NCI-H2029 treated with DMSO at 0.1 percent for 48 hours (cell line): ENCODE measurements around the gene FBXO11.

Experiments used
- DNase-seq: peaks from one replicate; lab custom pipeline; 2025; lab: John Stamatoyannopoulos, UW

The FBXO11 gene

GRCh38 chr2:47849368-47849767 lies 56.9 kb downstream of the FBXO11 start:
- no peak for DNase-seq

DNA sequence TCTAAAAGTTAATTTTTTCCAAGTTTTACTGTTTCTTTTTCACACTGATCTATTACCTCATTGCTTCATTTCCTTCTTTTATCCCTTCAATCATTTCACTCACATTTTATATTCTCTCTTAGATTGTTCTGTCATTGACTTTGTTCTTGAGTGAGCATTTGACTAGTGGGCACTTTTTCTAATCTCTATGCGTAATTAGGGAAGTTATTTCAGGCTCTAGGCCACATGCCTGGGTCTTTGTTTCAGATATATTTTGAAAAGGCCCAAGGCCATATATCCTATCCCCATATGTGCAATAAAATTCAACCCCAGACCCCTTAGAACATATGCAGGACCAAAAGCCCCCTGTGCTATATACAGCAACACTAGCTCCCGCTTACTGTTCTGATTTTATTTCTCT lies 62.1 kb downstream of the FBXO11 start:
- DNase-seq, result no peak

- DNase-seq, result no peak
Observed at GRCh38 chr2:47843407-47843806, 62.9 kb downstream of the FBXO11 start.

DNA sequence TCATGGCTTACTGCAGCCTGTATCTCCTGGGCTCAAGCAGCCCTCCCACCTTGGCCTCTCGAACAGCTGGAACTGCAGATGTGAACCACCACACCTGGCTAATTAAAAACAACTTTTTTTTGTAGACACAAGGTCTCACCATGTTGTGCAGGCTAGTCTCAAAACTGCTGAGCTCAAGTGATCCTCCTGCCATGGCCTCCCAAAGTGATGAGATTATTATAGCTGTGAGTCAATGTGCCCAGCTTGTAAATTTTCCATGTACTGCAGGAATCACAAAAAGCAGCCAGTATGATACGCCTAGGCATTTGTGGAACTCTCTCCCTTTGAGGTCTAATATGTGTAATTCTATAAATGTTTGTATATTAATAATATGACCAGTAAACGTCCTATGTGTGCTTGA lies 63.5 kb downstream of the FBXO11 start:
- DNase-seq, result no peak

GRCh38 chr2:47838686-47839085 lies 67.6 kb downstream of the FBXO11 start:
- DNase-seq, result no peak

DNA sequence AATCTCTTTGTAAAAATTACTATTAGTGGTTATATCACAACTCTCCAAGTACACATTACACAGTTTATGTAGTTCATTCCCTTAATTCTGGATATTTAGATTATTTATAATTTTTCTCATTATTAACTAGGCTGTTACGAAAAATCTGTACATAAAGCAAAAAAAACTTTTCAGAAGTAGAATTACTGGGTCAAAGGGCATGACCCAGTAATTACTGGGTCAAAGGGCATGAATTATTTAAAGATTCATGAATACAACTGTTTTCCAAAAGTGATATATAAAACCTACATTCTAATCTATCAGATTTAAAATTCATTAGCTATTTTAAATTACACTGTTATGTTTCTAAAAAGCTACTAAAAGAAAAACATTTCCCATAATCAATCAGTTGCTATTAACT lies 68.0 kb downstream of the FBXO11 start:
- DNase-seq, result no peak

DNA sequence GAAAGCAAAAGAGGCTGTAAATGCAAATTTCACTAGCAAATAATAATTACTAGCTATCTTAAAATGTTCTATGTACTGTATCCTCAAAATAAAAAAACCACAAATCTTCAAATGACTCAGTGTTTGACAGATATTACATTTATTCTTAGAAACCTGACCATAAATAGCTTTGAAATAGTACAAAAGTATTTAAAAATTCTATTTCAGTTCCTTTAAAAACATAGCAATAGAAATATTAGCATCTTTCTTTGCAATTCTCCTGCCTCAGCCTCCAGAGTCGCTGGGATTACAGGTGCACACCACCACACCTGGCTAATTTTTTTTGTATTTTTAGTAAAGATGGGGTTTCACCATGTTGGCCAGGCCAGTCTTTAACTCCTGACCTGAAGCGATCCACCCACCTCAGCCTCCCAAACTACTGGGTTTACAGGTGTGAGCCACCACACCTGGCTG lies 72.8 kb downstream of the FBXO11 start:
- DNase-seq, result no peak

GRCh38 chr2:47822518-47822917 lies 83.8 kb downstream of the FBXO11 start:
- DNase-seq, result no peak

GRCh38 chr2:47819834-47820233 lies 86.5 kb downstream of the FBXO11 start:
- DNase-seq, result no peak

DNA sequence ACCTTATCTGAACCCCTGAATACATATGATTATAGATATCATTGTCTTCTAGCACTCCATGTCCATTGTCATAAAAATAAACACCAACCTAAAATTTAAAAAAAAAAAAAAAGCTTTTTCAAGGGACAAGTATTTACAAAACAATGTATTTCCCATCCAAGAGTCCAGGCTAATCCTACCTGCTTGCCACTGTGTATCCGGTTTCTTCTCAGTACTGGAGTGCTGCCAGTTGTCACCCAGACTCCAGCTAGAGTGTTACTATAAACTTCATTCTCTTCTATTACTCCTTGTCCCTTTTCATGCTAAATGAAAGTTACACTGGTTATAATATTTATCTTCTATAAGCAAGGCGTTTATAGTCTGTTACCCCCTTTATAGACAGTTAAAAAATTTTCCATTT lies 87.5 kb downstream of the FBXO11 start:
- peak; percentile 17 for DNase-seq

DNA sequence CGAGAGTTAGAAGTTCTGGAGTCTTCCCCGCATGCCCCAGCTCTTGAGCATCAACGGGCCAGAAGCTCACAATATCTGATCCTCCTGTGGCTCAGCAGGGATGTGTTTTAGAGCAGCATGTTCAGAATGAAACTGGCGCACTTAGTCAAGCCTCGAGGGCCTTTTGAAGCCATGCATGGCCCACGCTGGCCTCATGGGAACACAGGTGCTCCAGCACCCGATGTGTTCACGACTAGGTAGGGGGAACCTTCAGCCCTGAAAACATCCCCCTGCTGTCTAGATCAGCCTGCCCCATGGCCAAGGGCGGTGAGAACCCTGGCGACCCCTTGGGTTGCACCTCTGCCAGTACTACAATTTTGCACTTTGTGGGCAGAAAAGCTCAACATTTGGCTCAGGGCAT lies 90.5 kb downstream of the FBXO11 start:
- no peak for DNase-seq

GRCh38 chr2:47811668-47812067 lies 94.6 kb downstream of the FBXO11 start:
- peak; percentile 17 for DNase-seq

DNA sequence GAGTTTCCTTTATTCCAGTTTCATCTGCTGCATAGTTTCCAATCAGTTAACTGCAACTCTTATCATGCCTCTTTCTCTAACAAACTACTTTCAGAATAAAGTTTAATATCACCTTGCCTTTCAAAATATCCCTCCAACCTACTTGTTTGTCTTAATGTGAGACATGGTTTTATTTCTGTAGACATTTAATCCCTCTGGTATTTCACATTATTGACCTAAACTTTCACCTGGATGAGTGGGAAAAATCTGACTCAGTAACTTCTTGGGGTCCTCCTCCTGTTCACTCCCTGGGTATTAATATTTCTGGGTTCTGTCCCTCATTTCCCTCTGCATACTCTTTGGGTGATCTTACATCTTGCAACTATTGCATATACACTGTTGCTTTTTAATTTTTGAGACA lies 95.4 kb downstream of the FBXO11 start:
- DNase-seq, result no peak

DNA sequence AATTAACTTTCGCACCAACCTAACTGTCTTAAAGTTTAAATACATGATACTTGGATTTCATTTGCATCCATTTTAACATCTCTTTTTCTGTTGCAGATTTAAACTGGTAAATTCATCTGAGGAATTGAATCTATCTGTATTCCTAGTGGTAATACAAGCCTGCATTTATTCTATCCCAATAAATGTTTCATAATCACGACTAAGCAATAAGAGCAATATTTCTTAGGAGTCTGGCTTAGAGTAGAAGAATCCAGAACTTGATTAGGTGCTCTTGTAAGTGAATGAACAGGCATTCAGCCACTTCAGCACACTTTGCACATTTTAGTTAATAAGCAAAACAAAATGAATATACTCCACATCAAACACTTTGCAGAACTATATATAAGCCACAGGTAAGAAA lies 96.4 kb downstream of the FBXO11 start:
- DNase-seq, result no peak

DNA sequence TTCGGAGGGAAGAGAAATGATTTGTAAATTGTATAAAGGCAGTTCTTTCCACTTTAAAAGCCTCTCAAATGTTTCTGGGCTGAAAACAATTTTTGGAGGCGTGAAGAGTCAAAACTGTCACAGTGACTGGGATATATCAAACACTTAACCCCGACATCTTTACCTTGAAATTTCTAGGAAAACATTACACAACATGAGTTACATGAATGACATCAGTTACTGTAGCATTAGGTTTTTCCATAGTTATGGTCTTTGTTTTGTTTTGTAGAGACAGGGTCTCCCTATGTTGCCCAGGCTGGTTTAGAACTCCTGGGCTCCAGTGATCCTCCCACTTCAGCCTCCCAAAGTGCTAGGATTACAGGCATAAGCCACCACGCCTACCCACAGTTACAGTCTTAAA lies 97.7 kb downstream of the FBXO11 start:
- no peak for DNase-seq

DNA sequence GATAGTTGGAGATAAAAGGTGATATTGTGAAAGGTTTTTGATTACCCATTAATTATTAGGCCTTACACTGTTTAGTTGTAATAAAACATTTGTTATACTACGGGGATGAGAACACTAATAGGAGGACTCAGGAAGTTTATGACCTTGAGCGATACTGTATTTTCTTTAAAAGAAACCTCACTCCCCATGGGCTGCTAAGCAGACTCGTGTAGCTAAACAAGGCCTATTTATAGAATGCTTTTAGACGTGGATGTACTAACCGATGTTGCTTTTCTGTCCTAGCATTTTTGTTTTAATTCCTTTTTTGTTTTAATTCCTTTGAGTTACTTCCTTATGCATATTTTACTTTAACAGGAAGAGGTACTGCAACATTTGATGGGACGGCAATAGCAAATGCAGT lies 100.4 kb downstream of the FBXO11 start:
- DNase-seq, result no peak

DNA sequence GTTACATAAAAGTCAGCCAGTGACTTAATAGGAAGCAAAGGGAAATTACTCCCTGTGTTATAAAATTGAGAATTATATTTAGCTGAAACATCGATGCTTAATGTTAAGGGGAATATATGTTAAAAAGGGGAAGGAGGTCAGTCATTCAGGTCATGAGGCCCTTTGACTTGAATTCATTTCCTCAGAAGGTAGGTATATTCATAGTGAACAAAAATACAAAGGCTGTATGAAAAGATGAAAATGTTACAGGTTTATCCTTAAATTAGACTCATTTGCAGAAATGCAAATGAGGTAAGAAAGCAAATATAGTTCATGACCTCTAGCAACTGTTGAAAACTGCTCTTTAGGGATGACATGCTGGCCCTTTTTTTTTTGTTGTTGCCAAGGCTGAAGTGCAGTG lies 102.5 kb downstream of the FBXO11 start:
- no peak for DNase-seq

- no peak for DNase-seq
Observed at GRCh38 chr2:47803363-47803762, 102.9 kb downstream of the FBXO11 start.

DNA sequence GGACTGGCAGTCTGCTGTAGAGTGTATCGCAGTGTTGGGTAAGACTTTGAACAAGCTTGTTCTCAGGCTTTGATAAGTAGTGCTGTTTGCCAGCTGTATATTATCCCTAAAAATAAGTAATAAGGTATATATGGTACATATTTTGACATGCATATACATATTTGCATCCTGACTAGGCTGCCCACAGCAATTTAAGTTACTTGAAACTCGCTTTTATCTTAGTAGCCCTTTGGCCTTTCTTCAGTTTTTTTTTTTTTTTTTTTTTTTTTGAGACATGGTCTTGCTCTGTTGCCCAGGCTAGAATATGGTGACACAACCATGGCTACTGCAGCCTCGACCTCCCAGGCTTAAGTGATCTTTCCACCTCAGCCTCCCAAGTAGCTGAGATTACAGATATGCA lies 105.2 kb downstream of the FBXO11 start:
- no peak for DNase-seq

DNA sequence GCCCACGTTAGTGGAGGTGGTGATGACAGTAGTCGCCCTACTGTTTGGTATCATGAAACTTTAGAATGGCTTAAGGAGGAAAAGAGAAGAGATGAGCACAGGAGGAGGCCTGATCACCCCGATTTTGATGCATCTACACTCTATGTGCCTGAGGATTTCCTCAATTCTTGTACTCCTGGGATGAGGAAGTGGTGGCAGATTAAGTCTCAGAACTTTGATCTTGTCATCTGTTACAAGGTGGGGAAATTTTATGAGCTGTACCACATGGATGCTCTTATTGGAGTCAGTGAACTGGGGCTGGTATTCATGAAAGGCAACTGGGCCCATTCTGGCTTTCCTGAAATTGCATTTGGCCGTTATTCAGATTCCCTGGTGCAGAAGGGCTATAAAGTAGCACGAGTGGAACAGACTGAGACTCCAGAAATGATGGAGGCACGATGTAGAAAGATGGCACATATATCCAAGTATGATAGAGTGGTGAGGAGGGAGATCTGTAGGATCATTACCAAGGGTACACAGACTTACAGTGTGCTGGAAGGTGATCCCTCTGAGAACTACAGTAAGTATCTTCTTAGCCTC lies 107.2 kb downstream of the FBXO11 start:
- DNase-seq, result no peak

DNA sequence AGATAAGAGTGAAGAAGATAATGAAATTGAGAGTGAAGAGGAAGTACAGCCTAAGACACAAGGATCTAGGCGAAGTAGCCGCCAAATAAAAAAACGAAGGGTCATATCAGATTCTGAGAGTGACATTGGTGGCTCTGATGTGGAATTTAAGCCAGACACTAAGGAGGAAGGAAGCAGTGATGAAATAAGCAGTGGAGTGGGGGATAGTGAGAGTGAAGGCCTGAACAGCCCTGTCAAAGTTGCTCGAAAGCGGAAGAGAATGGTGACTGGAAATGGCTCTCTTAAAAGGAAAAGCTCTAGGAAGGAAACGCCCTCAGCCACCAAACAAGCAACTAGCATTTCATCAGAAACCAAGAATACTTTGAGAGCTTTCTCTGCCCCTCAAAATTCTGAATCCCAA lies 107.7 kb downstream of the FBXO11 start:
- no peak for DNase-seq

DNA sequence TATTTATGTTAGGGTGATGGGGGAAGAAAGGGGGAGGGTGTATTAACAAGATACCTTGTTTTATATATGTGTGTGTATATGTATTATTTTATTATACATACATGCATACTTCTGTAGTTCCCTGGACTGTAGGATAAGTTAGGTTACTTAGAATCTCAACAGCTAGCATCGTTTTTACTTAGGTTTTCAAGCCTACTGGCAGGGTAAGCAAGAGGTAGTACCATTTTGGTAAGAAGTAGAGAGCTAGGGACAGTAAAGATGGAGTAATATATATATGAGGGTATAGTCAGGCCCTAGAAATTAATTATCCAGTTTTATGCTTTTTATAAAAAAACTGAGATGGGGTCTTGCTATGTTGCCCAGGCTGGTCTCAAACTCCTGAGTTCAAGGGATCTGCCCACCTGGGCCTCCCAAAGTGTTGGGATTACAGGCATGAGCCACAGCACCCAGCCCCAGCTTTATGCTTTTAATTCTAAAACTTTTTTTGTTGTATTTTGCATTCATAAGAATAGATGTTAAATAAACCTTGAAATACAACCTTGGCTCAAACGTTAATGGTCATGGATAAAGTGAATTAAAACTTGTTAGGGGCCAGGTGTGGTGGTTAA lies 110.1 kb downstream of the FBXO11 start:
- DNase-seq, result no peak

DNA sequence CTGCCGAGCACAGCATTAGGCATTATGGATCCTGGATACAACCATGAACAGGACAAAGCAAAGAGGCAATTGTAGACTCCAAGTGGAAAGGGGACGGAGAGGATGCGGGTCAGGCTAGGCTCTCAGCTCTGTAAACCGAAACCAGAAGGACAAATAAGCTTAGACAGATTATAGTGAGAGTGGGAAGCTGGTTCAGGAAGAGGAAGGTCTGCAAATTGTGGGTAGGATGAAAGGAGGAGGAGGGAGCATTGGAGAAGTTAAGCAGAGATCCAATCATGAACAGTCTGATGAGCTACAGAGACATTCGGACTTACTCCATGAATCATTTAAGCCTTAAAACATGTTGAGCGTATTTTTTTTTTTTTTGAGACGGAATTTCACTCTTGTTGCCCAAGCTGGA lies 120.3 kb downstream of the FBXO11 start:
- DNase-seq, result peak; percentile 75

DNA sequence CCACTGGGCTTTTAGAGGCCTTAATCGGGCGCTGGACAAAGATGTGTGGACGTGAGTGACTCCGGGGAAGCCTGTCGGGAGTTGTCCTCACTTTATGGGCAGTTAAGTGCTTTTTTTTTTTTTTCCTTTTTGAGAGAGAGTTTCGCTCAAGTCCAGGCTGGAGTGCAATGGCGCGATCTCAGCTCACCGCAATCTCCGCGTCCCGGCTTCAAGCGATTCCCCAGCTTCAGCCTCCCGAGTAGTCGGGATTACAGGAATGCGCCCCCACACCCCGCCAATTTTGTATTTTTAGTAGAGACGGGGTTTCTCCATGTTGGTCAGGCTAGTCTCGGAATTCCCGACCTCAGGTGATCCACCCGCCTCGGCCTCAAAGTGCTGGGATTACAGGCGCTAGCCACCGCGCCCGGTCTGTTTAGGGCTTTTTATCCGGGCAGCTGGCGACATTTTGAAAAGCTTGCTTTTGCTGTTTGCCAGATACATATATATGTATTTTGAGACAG lies 121.9 kb downstream of the FBXO11 start:
- no peak for DNase-seq
